H1 (cell line): ENCODE data around the gene CRBN. TPM values are rescaled to one million over a fixed set of nuclear protein-coding genes. Genes with fewer than 3 reads are reported as not detected.

Source experiments
- CTCF ChIA-PET: fragments of 300-600 bp; sonication (Branson Sonifier 250); formaldehyde crosslinking; loops from one replicate; lab custom pipeline; 2021; ENCODE audit not compliant: partially characterized antibody; lab: Charles Lee
- POLR2A ChIA-PET: fragments of 300-600 bp; sonication (Branson Sonifier 250); formaldehyde crosslinking; loops from one replicate; lab custom pipeline; 2021; ENCODE audit warnings: inconsistent platforms; ENCODE audit not compliant: partially characterized antibody; lab: Charles Lee
- DNase-seq, 2 experiments: peaks; one replicate each; pipeline versions ENCODE4 v3.0.0 to v3.0.0-alpha.2; 2010 to 2022; ENCODE audit warnings: low spot score in 2 of 2, low read depth in 1 of 2, mixed read lengths in 1 of 2
- FAIRE-seq: peaks from 2 replicates; lab custom pipeline; 2011; peaks lifted over from hg19 to GRCh38; lab: Jason Lieb, UNC
- H2AFZ ChIP-seq: 2 replicates; pipeline ENCODE4 v1.8.1; 2012; ENCODE audit warnings: low read length, inconsistent platforms
- H2AK5ac ChIP-seq: 2 replicates; pipeline ENCODE4 v1.6.1; 2013; ENCODE audit warnings: low read depth, low read length
- H2BK120ac ChIP-seq: replicated peaks from 2 replicates; pipeline ENCODE3; 2013; ENCODE audit warnings: low read depth, low read length, inconsistent platforms
- H2BK12ac ChIP-seq: 2 replicates; pipeline ENCODE4 v1.6.1; 2013; ENCODE audit warnings: low read depth, low read length
- H2BK15ac ChIP-seq: 2 replicates; pipeline ENCODE4 v1.6.1; 2013; ENCODE audit warnings: low read length
- H2BK20ac ChIP-seq: 2 replicates; pipeline ENCODE4 v1.6.1; 2013; ENCODE audit warnings: low read length
- H2BK5ac ChIP-seq: 2 replicates; pipeline ENCODE4 v1.6.1; 2013; ENCODE audit warnings: low read depth, low read length
- H3K14ac ChIP-seq: 2 replicates; pipeline ENCODE4 v1.6.1; 2013; ENCODE audit warnings: inconsistent platforms; ENCODE audit not compliant: insufficient read length
- H3K18ac ChIP-seq: 2 replicates; pipeline ENCODE4 v1.6.1; 2013; ENCODE audit warnings: low read length; ENCODE audit errors: extremely low read depth
- H3K23ac ChIP-seq: 2 replicates; pipeline ENCODE4 v1.6.1; 2013; ENCODE audit warnings: inconsistent platforms; ENCODE audit not compliant: insufficient read length
- H3K23me2 ChIP-seq: 2 replicates; pipeline ENCODE4 v1.6.1; 2013; ENCODE audit warnings: low read depth, low read length
- H3K27ac ChIP-seq: 2 replicates; pipeline ENCODE4 v1.6.1; 2011; ENCODE audit warnings: low read depth, low read length, inconsistent platforms
- H3K27me3 ChIP-seq, 4 experiments: replicated peaks in 1 of 4; 1 replicate in 1 of 4; 2 replicates in 3 of 4; pipeline versions ENCODE4 v1.6.1 to v1.8.1; 2011 to 2013; ENCODE audit warnings: low read length in 3 of 4, mild to moderate bottlenecking in 3 of 4, inconsistent platforms in 2 of 4, mixed read lengths in 2 of 4, moderate library complexity in 1 of 4; ENCODE audit not compliant: control insufficient read depth in 3 of 4, insufficient read depth in 3 of 4; ENCODE audit errors: extremely low read depth in 1 of 4
- H3K36me3 ChIP-seq, 4 experiments: 2 replicates each; pipeline versions ENCODE4 v1.6.1 to v1.8.1; 2011 to 2013; ENCODE audit warnings: mild to moderate bottlenecking in 4 of 4, low read length in 3 of 4, moderate library complexity in 2 of 4, control low read depth in 1 of 4, inconsistent platforms in 1 of 4; ENCODE audit not compliant: insufficient read depth in 4 of 4, control insufficient read depth in 2 of 4
- H3K4ac ChIP-seq: replicated peaks from 2 replicates; pipeline ENCODE3; 2013; ENCODE audit warnings: low read length, low read depth, mixed read lengths, inconsistent platforms; ENCODE audit not compliant: insufficient read length
- H3K4me1 ChIP-seq, 4 experiments: replicated peaks in 1 of 4; 1 replicate in 1 of 4; 2 replicates in 3 of 4; pipeline versions ENCODE4 v1.6.1 to v1.8.1; 2011 to 2013; ENCODE audit warnings: low read length in 3 of 4, inconsistent platforms in 2 of 4, mixed read lengths in 1 of 4; ENCODE audit not compliant: insufficient read depth in 4 of 4, control insufficient read depth in 3 of 4
- H3K4me2 ChIP-seq, 2 experiments: 2 replicates each; pipeline versions ENCODE4 v1.6.1 to v1.8.1; 2011 to 2013; ENCODE audit warnings: low read depth in 2 of 2, low read length in 2 of 2, control low read depth in 1 of 2, inconsistent platforms in 1 of 2, mild to moderate bottlenecking in 1 of 2; ENCODE audit not compliant: insufficient read depth in 1 of 2
- H3K4me3 ChIP-seq, 4 experiments: fragments of 200-600, 300-600 bp in 1 of 4; sonication (generic), shearing (Covaris generic), sonication (Bioruptor Twin) in 1 of 4; 2 replicates each; pipeline versions ENCODE4 v1.5.1 to v1.8.1; 2011 to 2016; ENCODE audit warnings: low read length in 4 of 4, low read depth in 3 of 4, control low read depth in 2 of 4, inconsistent platforms in 2 of 4, mild to moderate bottlenecking in 2 of 4, mixed read lengths in 1 of 4, moderate library complexity in 1 of 4; ENCODE audit not compliant: insufficient read depth in 2 of 4; ENCODE audit errors: extremely low read depth in 1 of 4
- H3K56ac ChIP-seq: replicated peaks from 2 replicates; pipeline ENCODE3; 2013; ENCODE audit warnings: low read depth, mild to moderate bottlenecking, mixed read lengths, low read length, inconsistent platforms; ENCODE audit not compliant: insufficient read length
- H3K79me1 ChIP-seq: 2 replicates; pipeline ENCODE4 v1.6.1; 2013; ENCODE audit warnings: low read depth, low read length, control low read depth
- H3K79me2 ChIP-seq, 2 experiments: 2 replicates each; pipeline versions ENCODE4 v1.6.1 to v1.8.1; 2012 to 2013; ENCODE audit warnings: low read length in 2 of 2, mild to moderate bottlenecking in 2 of 2, inconsistent platforms in 1 of 2; ENCODE audit not compliant: insufficient read depth in 2 of 2, control insufficient read depth in 1 of 2
- H3K9ac ChIP-seq, 4 experiments: replicated peaks in 1 of 4; 1 replicate in 1 of 4; 2 replicates in 3 of 4; pipeline versions ENCODE4 v1.6.1 to v1.8.1; 2011 to 2013; ENCODE audit warnings: low read depth in 3 of 4, low read length in 3 of 4, control low read depth in 2 of 4, mild to moderate bottlenecking in 2 of 4, moderate library complexity in 2 of 4, inconsistent platforms in 1 of 4; ENCODE audit errors: extremely low read depth in 1 of 4
- H3K9me3 ChIP-seq, 2 experiments: 2 replicates each; pipeline versions ENCODE4 v1.6.1 to v1.8.1; 2012 to 2013; ENCODE audit warnings: mild to moderate bottlenecking in 2 of 2, moderate library complexity in 2 of 2, control low read depth in 1 of 2, inconsistent platforms in 1 of 2, low read depth in 1 of 2, low read length in 1 of 2, mixed read lengths in 1 of 2; ENCODE audit not compliant: insufficient read depth in 2 of 2
- H4K20me1 ChIP-seq, 2 experiments: replicated peaks in 1 of 2; 2 replicates each; pipeline versions ENCODE3 to v1.8.1; 2011 to 2013; ENCODE audit warnings: inconsistent platforms in 2 of 2, low read length in 2 of 2, mild to moderate bottlenecking in 1 of 2; ENCODE audit not compliant: insufficient read depth in 2 of 2, control insufficient read depth in 1 of 2
- H4K5ac ChIP-seq: 2 replicates; pipeline ENCODE4 v1.6.1; 2013; ENCODE audit warnings: low read length, low read depth, mixed read lengths, inconsistent platforms; ENCODE audit not compliant: insufficient read length
- H4K8ac ChIP-seq: 2 replicates; pipeline ENCODE4 v1.8.0; 2013; ENCODE audit warnings: mild to moderate bottlenecking, moderate library complexity, low read length, inconsistent platforms; ENCODE audit not compliant: insufficient read depth; ENCODE audit errors: extremely low read depth
- H4K91ac ChIP-seq: replicated peaks from 2 replicates; pipeline ENCODE3; 2013; ENCODE audit warnings: low read length, mixed read lengths, inconsistent platforms; ENCODE audit not compliant: insufficient read length
- CBX5 ChIP-seq: fragments of 300-800, 300-1000 bp; sonication (generic); IDR thresholded peaks from 2 replicates; pipeline ENCODE4 v1.7.1; 2016; ENCODE audit warnings: antibody characterized with exemption, low read length, low read depth
- KDM1A ChIP-seq: fragments of 200-600, 300-600 bp; sonication (generic); IDR thresholded peaks from 2 replicates; pipeline ENCODE4 v1.7.1; 2016; ENCODE audit warnings: mild to moderate bottlenecking, low read length, borderline replicate concordance
- MAX ChIP-seq: IDR thresholded peaks from 2 replicates; pipeline ENCODE4 v1.6.1; 2012; ENCODE audit warnings: inconsistent platforms
- SP2 ChIP-seq: IDR thresholded peaks from 2 replicates; pipeline ENCODE4 v1.6.1; 2012; ENCODE audit warnings: mild to moderate bottlenecking, low read length, inconsistent platforms
- SUZ12 ChIP-seq: fragments of 200-600 bp; sonication (generic); IDR thresholded peaks from 2 replicates; pipeline ENCODE4 v1.6.1; 2012; ENCODE audit warnings: mild to moderate bottlenecking, inconsistent platforms, low read length, moderate library complexity, mixed read lengths
- TCF12 ChIP-seq: IDR thresholded peaks from 2 replicates; pipeline ENCODE4 v1.6.1; 2011; ENCODE audit warnings: low read depth, mild to moderate bottlenecking, low read length
- TEAD4 ChIP-seq: IDR thresholded peaks from 2 replicates; pipeline ENCODE4 v1.6.1; 2012; ENCODE audit warnings: low read depth, low read length, inconsistent platforms, mixed read lengths
- ZNF274 ChIP-seq: IDR thresholded peaks from 2 replicates; pipeline ENCODE4 v1.7.0; 2012; ENCODE audit warnings: low read length, borderline replicate concordance; ENCODE audit errors: extremely low read depth
- WGBS, 2 experiments: shearing (Covaris generic) in 1 of 2; methylation state at CpG; one replicate each; pipeline versions ENCODE4 v1.1.6 to v1.1.7; 2013 to 2015; ENCODE audit warnings: low lambda C conversion rate in 2 of 2, mixed read lengths in 2 of 2, inconsistent platforms in 1 of 2, low coverage in 1 of 2, missing lambda C conversion rate in 1 of 2; ENCODE audit not compliant: insufficient replicate concordance in 2 of 2, insufficient coverage in 1 of 2, insufficient read length in 1 of 2; ENCODE audit errors: extremely low coverage in 1 of 2, missing lambda C conversion rate in 1 of 2; 5-methylcytosine and 5-hydroxymethylcytosine counted together
- long read RNA-seq, 2 experiments: library from RNA in 1 of 2; library from capped mRNA in 1 of 2; stranded (forward); transcript quantifications; one replicate each; pipeline ENCODE4 v2.0.0, GENCODE V29; 2021; ENCODE audit warnings: inconsistent platforms in 1 of 2
- polyA minus RNA-seq, 3 experiments: library from RNA; depleted of rRNA, polyadenylated mRNA; stranded (reverse); fragments of >200 nt; gene quantifications; 1 replicate in 2 of 3; 2 replicates in 1 of 3; pipeline ENCODE4 v1.2.3, GENCODE V29; 2011
- polyA plus RNA-seq, 7 experiments: library from polyadenylated mRNA; depleted of rRNA in 3 of 7; stranded (reverse) in 5 of 7; unstranded in 2 of 7; fragments of >200 nt in 5 of 7; fragments of 200-250 nt in 2 of 7; gene quantifications; 1 replicate in 5 of 7; 2 replicates in 1 of 7; 4 replicates in 1 of 7; pipeline versions ENCODE4 v1.2.1 to v1.2.3, GENCODE V29; 2011 to 2013; ENCODE audit warnings: missing spikeins in 2 of 7, mixed read lengths in 2 of 7
- total RNA-seq: library from RNA; stranded (reverse); fragmentation: NEBNext Ultra II Directional; extraction: Animal tissue kit (Norgen Biotek cat#: 25700); gene quantifications from 2 replicates; pipeline ENCODE4 v1.2.1, GENCODE V29; 2021

Gene CRBN
- total RNA-seq (28.4 and 30.3 TPM in 2 replicates), polyA plus RNA-seq (2011; rRNA removed) (9.8 and 13.4 TPM in 2 replicates), polyA minus RNA-seq (2011; rRNA and poly(A)+ RNA removed) (29.5 and 49.7 TPM in 2 replicates)
- 26.0 TPM for polyA plus RNA-seq (2011; cell fraction: cytosol; rRNA removed)
- polyA plus RNA-seq (2011; cell fraction: nucleus; rRNA removed), result 11.8 TPM
- polyA plus RNA-seq (2012, experiment 1 of 2), result 23.2 to 36.8 TPM (median 24.7 TPM) in 4 replicates
- polyA plus RNA-seq (2012, experiment 2 of 2), result 3.0 TPM
- polyA plus RNA-seq (2013, experiment 1 of 2), result 19.5 TPM
- polyA plus RNA-seq (2013, experiment 2 of 2), result 19.2 TPM
- 25.8 TPM for polyA minus RNA-seq (2011; cell fraction: cytosol; rRNA and poly(A)+ RNA removed)
- 51.3 TPM for polyA minus RNA-seq (2011; cell fraction: nucleus; rRNA and poly(A)+ RNA removed)
- long read RNA-seq, experiment 1, transcript CRBN-201 (11 exons, 2,206 nt), result major isoform, 10 of 36 reads
- long read RNA-seq, experiment 1, partial matches to known transcripts, result 10 of 36 reads
- long read RNA-seq, experiment 1, other reads (novel, unspliced or antisense), result 10 of 36 reads
- long read RNA-seq, experiment 2, transcript CRBN-201 (11 exons, 2,206 nt), result major isoform, 33 of 52 reads
- long read RNA-seq, experiment 2, transcript CRBN-213 (5 exons, 1,012 nt), result minor isoform, 8 of 52 reads
- long read RNA-seq, experiment 2, partial matches to known transcripts, result 3 of 52 reads
- long read RNA-seq, experiment 2, other reads (novel, unspliced or antisense), result 3 of 52 reads

DNA sequence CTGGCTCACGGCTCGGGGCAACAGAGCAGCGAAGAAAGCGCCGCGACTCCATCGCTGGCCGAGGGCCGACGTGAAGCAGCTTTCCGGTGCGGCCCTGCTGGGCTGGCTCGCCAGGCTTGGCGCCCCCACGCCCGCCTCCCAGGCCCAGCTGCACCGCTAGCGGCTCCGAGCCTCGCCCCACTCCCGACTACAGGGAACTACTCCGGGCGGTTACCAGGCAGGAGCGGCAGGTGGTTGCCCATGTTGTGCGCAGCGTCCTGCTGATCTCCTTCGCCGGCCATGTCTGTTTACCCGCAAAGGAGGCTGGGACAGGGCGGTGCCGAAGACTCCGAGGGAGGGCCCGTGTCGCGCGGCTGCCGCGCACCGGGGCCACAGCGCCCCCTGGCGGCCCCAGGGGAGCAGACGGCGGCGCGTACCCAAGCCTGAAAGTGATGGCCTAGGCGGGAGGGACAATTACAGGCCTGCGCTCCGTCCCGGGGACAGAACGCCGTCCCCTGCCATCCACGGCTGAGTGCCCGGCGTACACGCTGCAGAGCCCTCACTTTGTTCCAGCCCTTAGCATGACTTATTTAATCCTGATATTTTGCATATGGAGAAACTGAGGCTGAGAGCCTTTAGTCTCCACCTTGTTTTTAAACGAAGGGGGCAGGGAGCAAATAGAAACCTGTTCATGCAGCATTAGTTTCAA is at the start of gene CRBN:
TSS of gene CRBN (minus strand) at position 285 of the 688 bp plus-strand sequence. CDS start at position 281, 4 bp downstream.
- no peaks in the 10 kb centered on the region for H3K36me3 ChIP-seq
- POLR2A ChIA-PET, result interaction anchor here (0.7 to 1.3 kb wide), 2 partner anchors 46 to 185 kb away, joined by 3 read pairs; no protein-coding TSS in a partner anchor
- H2AK5ac ChIP-seq, result no peak within 1 kb of the TSS; the same call in 1 of the 2 replicates
- no peak within 1 kb of the TSS for H3K56ac ChIP-seq
- H3K18ac ChIP-seq, result no peak within 1 kb of the TSS
- H3K23me2 ChIP-seq, result no peaks in the 10 kb centered on the region
- H2BK20ac ChIP-seq, result no peak within 1 kb of the TSS
- H2BK5ac ChIP-seq, result no peak within 1 kb of the TSS
- no peaks in the 10 kb centered on the region for H4K20me1 ChIP-seq
- peak; percentile 43 to 91 for DNase-seq
- no peak within 1 kb of the TSS for H3K4ac ChIP-seq
- peak within 1 kb of the TSS; percentile 79 for H3K27ac ChIP-seq
- no peaks in the 10 kb centered on the region for H3K79me1 ChIP-seq
- no peak within 1 kb of the TSS for H4K91ac ChIP-seq
- peak within 1 kb of the TSS; percentile 55 to 94 (median 88) for H3K4me3 ChIP-seq
- H3K79me2 ChIP-seq, result peaks cover 13 to 37% of the 10 kb centered on the region in 2 experiments
- no peak within 1 kb of the TSS for H2BK15ac ChIP-seq
- H4K5ac ChIP-seq, result peak within 1 kb of the TSS; percentile 75
- no peak within 1 kb of the TSS for H2BK120ac ChIP-seq
- no peak within 1 kb of the TSS for H3K14ac ChIP-seq
- peak within 1 kb of the TSS; percentile 95 for H4K8ac ChIP-seq
- H3K9ac ChIP-seq, result peak within 1 kb of the TSS; percentile 87 to 92 (median 90)
- H2BK12ac ChIP-seq, result no peak within 1 kb of the TSS
- H2AFZ ChIP-seq, result peak within 1 kb of the TSS; percentile 97
- H3K4me2 ChIP-seq, result peak within 1 kb of the TSS; percentile 72 to 74
- peaks cover 0 to 10% (median 4%) of the 10 kb centered on the region in 4 experiments; a peak in 3 of 7 replicates for H3K4me1 ChIP-seq
- H3K23ac ChIP-seq, result no peak within 1 kb of the TSS
- WGBS, 2 experiments, result 4% methylated on average over 31 of the region's 56 CpGs; no CpG with 5 or more reads in 1 of the 2 experiments
- no peak for FAIRE-seq
- no peaks in the 10 kb centered on the region for H3K9me3 ChIP-seq
- H3K27me3 ChIP-seq, result 0 out of 7 replicates have a peak, but pooled peaks cover 0 to 3% (median 0%) of the 10 kb centered on the region in 4 experiments
- CTCF ChIA-PET, result interaction anchor here (1.2 kb wide), 1 partner anchor 21 kb away, joined by 3 read pairs; no protein-coding TSS in a partner anchor
- TF ChIP-seq ZNF274 (no peak), SP2 (peak; percentile 11; the same call in 1 of the 2 replicates), MAX (peak; percentile 63), CBX5 (no peak), TCF12 (0 out of 2 replicates have a peak, but pooled peaks have one; percentile 45), KDM1A (no peak), TEAD4 (no peak), SUZ12 (no peak)
